ENCODE measurements around the gene HOXD8. TPM values are rescaled to one million over a fixed set of nuclear protein-coding genes. Genes with fewer than 3 reads are reported as not detected.

The HOXD8 gene
- total and polyA plus RNA-seq, 2 of the 8 experiments (the other 6 are each of a cell fraction or from before 2014, with no cell fraction given): not detected

- Histone ChIP-seq H3K23me2 (ENCODE audit: low read depth, low read length) (peaks cover 3% of the 10 kb centered on the region; the same call in 1 of the 2 replicates), H4K20me1 (replicated peaks in 1 of 2; ENCODE audit: control insufficient read depth in 1 of 2, insufficient read depth in 2 of 2, low read length in 2 of 2) (peaks cover 14 to 33% of the 10 kb centered on the region in 2 experiments), H3K18ac (ENCODE audit: extremely low read depth, low read length) (no peak overlapping the region), H3K9me3 (ENCODE audit: insufficient read depth in 2 of 2, low read depth in 1 of 2, low read length in 1 of 2) (no peaks in the 10 kb centered on the region), H3K4me2 (ENCODE audit: insufficient read depth in 1 of 2, low read depth in 2 of 2, low read length in 2 of 2) (no peak overlapping the region), H3K4ac (replicated peaks; ENCODE audit: insufficient read length, low read depth, low read length) (no peak overlapping the region), H3K9ac (replicated peaks in 1 of 4; ENCODE audit: extremely low read depth in 1 of 4, low read depth in 3 of 4, low read length in 3 of 4) (no peak overlapping the region), H3K56ac (replicated peaks; ENCODE audit: insufficient read length, low read depth, low read length) (no peak overlapping the region), H3K27ac (ENCODE audit: low read depth, low read length) (no peak overlapping the region), H2BK12ac (ENCODE audit: low read depth, low read length) (no peak overlapping the region), H2BK5ac (ENCODE audit: low read depth, low read length) (no peak overlapping the region), H3K4me3 (ENCODE audit: extremely low read depth in 1 of 4, insufficient read depth in 2 of 4, low read depth in 3 of 4, low read length in 4 of 4) (no peak overlapping the region), H2AFZ (ENCODE audit: low read length) (no peak overlapping the region), H4K8ac (ENCODE audit: extremely low read depth, insufficient read depth, low read length) (no peak overlapping the region), H2BK120ac (replicated peaks; ENCODE audit: low read depth, low read length) (no peak overlapping the region), H3K36me3 (ENCODE audit: control insufficient read depth in 2 of 4, insufficient read depth in 4 of 4, low read length in 3 of 4) (peaks cover 0 to 19% (median 0%) of the 10 kb centered on the region in 4 experiments; a peak in 1 of 8 replicates), H4K91ac (replicated peaks; ENCODE audit: insufficient read length, low read length) (no peak overlapping the region), H2AK5ac (ENCODE audit: low read depth, low read length) (no peak overlapping the region), H2BK20ac (ENCODE audit: low read length) (no peak overlapping the region), H3K23ac (ENCODE audit: insufficient read length) (no peak overlapping the region), H3K79me1 (ENCODE audit: low read depth, low read length) (no peaks in the 10 kb centered on the region), H3K4me1 (replicated peaks in 1 of 4; ENCODE audit: control insufficient read depth in 3 of 4, insufficient read depth in 4 of 4, low read length in 3 of 4) (peaks cover 3 to 15% (median 5%) of the 10 kb centered on the region in 4 experiments), H3K27me3 (replicated peaks in 1 of 4; ENCODE audit: control insufficient read depth in 3 of 4, extremely low read depth in 1 of 4, insufficient read depth in 3 of 4, low read length in 3 of 4) (peaks cover 91 to 100% (median 98%) of the 10 kb centered on the region in 4 experiments), H3K14ac (ENCODE audit: insufficient read length) (no peak overlapping the region), H2BK15ac (ENCODE audit: low read length) (no peak overlapping the region), H4K5ac (ENCODE audit: insufficient read length, low read depth, low read length) (no peak overlapping the region), H3K79me2 (ENCODE audit: control insufficient read depth in 1 of 2, insufficient read depth in 2 of 2, low read length in 2 of 2) (no peaks in the 10 kb centered on the region)
- ChIA-PET CTCF (ENCODE audit: partially characterized antibody) (interaction anchor here (0.9 to 4.5 kb wide), 13 partner anchors 9 to 324 kb away, joined by 3 to 30 read pairs (median 5); partner anchors contain the start of genes HOXD10 and HOXD4), POLR2A (ENCODE audit: partially characterized antibody) (no interaction called here)
- no peak for TF ChIP-seq CEBPB (IDR thresholded peaks at IDR 0.05; ENCODE audit: low read depth, low read length)
- no peak for TF ChIP-seq HDAC6 (IDR thresholded peaks at IDR 0.05; ENCODE audit: low read depth, low read length)
- TF ChIP-seq RXRA (IDR thresholded peaks at IDR 0.05; ENCODE audit: insufficient read depth, low read depth, low read length): no peak
- no peak for TF ChIP-seq RBBP5 (IDR thresholded peaks at IDR 0.05; ENCODE audit: borderline replicate concordance, low read depth, low read length)
- 40% methylated on average over 4 of the region's 4 CpGs; no CpG with 5 or more reads in 1 of the 2 experiments for WGBS, 2 experiments (ENCODE audit: extremely low coverage in 1 of 2, insufficient coverage in 1 of 2, insufficient read length in 1 of 2, insufficient replicate concordance in 2 of 2, low coverage in 1 of 2, low lambda C conversion rate in 2 of 2, missing lambda C conversion rate in 1 of 2)
- DNase-seq (ENCODE audit: low read depth in 1 of 2, low spot score in 2 of 2) (no peak), FAIRE-seq (no peak)
Observed at GRCh38 chr2:176131848-176132158, 2.3 kb downstream of the HOXD8 start.
